GM13976 (cell line): Measurements from ENCODE around the gene ERBIN.

ENCODE experiments used
- DNase-seq: peaks from one replicate; pipeline ENCODE4 v3.0.0; 2012; ENCODE audit warnings: low spot score
- in situ Hi-C: fragments of 300-500 bp; cut with MboI; formaldehyde crosslinking; loops from one replicate; pipeline ENCODE4 v1.12.0; 2022; ENCODE audit warnings: low sequenced_read_pairs, mixed read lengths, inconsistent platforms; ENCODE audit not compliant: unreplicated experiment
- TF ChIP-seq, protein P1 (sequence below): IDR thresholded peaks from 2 replicates; pipeline ENCODE4 v1.5.1; 2012; ENCODE audit warnings: borderline replicate concordance, mild to moderate bottlenecking; ENCODE audit not compliant: insufficient read depth; ENCODE audit errors: extremely low read depth, missing control alignments, control extremely low read depth

Gene ERBIN

DNA sequence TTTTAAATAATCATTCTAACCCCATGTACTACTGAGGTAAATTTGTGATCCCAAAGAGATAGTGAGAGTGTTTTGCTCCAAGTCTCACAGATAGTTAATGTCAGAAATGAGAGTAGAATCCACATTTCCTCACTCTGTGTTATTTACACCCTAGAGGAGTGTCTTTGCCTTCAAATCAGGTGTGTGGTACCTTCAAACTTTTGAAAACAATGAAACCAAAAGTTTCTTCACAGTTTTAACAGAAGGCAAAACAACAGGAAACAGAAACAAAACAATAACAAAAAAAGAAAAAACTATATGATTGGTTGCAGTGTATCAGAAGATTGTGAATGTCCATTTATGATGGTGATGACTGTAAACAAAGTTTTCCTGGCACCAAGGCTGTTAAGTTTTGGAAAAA lies 85.9 kb downstream of the ERBIN start:
- no peak for DNase-seq
- TF ChIP-seq, protein P1, sequence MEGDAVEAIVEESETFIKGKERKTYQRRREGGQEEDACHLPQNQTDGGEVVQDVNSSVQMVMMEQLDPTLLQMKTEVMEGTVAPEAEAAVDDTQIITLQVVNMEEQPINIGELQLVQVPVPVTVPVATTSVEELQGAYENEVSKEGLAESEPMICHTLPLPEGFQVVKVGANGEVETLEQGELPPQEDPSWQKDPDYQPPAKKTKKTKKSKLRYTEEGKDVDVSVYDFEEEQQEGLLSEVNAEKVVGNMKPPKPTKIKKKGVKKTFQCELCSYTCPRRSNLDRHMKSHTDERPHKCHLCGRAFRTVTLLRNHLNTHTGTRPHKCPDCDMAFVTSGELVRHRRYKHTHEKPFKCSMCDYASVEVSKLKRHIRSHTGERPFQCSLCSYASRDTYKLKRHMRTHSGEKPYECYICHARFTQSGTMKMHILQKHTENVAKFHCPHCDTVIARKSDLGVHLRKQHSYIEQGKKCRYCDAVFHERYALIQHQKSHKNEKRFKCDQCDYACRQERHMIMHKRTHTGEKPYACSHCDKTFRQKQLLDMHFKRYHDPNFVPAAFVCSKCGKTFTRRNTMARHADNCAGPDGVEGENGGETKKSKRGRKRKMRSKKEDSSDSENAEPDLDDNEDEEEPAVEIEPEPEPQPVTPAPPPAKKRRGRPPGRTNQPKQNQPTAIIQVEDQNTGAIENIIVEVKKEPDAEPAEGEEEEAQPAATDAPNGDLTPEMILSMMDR = no peak
- in situ Hi-C loops = no loop called here

- DNase-seq = no peak
- TF ChIP-seq, protein P1 = no peak
- in situ Hi-C loops = no loop called here
Observed at GRCh38 chr5:66013397-66013796, 87.0 kb downstream of the ERBIN start.

GRCh38 chr5:66013906-66014305 lies 87.5 kb downstream of the ERBIN start:
- DNase-seq = no peak
- TF ChIP-seq, protein P1 = no peak
- in situ Hi-C loops = no loop called here

DNA sequence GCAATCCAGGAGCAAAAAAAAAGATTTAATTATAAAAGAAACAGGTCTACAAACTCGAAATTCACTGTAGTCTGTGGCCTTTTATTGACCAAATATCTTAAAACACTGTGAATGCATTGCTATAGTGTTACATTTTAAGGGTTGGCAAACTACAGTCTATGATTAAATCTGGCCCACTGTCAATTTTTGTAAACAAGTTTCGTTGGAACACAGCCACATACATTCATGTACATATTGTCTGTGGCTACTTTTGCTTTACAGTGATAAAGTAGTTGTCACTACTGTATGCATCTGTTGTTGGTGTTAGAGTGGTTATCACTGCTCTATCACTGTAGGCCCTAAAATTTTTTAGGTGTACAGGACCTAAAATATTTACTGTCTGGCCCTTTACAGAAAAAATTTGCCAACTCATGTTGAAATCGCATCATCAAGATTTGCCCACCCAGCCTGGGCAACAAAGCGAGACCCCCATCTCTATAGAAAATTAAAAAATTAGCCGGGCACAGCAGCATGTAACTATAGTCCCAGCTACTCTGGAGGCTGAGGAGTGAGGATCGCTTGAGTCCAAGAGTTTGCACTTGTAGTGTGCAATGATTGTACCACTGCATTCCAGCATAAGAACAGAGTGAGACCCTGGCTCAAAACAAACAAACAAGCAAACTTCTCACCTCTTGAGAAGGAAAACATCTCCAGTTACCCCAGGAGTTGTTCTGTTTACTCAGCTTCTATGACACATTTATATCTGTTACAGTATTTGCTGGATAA lies 89.0 kb downstream of the ERBIN start:
- in situ Hi-C loops = no loop called here
- no peak for DNase-seq
- TF ChIP-seq, protein P1 = no peak

GRCh38 chr5:66021585-66021984 lies 95.2 kb downstream of the ERBIN start:
- in situ Hi-C loops = no loop called here
- TF ChIP-seq, protein P1 = no peak
- no peak for DNase-seq

- TF ChIP-seq, protein P1 = no peak
- no peak for DNase-seq
Observed at GRCh38 chr5:66039296-66039695, 112.9 kb downstream of the ERBIN start.

More at GRCh38 chr5:66039296-66039695, 112.9 kb downstream of the ERBIN start:
- in situ Hi-C loops = no loop called here
